ENCODE data around the gene SYNE4. TPM values are rescaled to one million over a fixed set of nuclear protein-coding genes. Genes with fewer than 3 reads are reported as not detected.

The SYNE4 gene
- total and polyA plus RNA-seq, 2 donors (not counting 1 experiment from before 2014, with no cell fraction given) = 0.12 to 0.17 TPM

DNA sequence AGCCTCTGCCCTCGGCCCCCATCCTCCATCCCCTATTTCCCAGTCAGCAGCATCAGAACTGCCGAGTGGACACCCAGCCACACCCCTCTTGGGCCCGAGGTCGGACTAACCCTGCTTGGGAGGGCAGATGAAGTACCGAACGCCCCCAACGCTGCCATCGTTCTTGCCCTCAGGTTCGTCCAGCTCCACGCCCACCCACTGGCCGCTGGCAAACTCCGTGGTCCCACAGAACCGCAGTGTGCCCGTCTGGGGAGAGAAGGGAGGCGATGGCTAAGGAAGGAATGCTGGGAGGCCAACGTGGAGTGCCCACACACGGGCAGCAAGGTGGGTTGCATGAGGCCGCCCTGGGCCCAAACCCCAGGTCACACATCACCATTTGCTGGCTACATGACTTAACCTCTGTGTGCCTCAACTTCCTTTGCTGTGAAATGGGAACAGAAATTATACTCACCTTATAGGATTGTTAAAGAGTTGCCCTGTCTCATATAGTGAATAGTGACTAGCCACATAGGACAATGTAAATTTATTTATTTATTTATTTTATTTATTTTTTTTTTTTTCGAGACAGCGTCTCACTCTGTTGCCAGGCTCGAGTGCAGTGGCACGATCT lies 10.6 kb upstream of the SYNE4 start:
- Histone ChIP-seq H3K4me1 (ENCODE audit: control insufficient read depth, extremely low read depth, insufficient read depth, low read length) (peaks cover 6% of the 10 kb centered on the region), H3K79me2 (ENCODE audit: control insufficient read depth, insufficient read depth, low read length) (no peaks in the 10 kb centered on the region), H3K27me3 (ENCODE audit: control insufficient read depth, insufficient read depth, low read length) (no peaks in the 10 kb centered on the region), H2AFZ (ENCODE audit: low read length) (no peak overlapping the region), H3K4me3 (replicated peaks in 1 of 4; ENCODE audit: control extremely low read depth in 1 of 4, insufficient read depth in 1 of 4, low read depth in 3 of 4, low read length in 4 of 4) (no peak overlapping the region), H3K4me2 (ENCODE audit: extremely low read depth, insufficient read depth, low read length) (no peak overlapping the region), H3K27ac (ENCODE audit: insufficient read depth, low read length) (no peak overlapping the region), H3K36me3 (ENCODE audit: control insufficient read depth, insufficient read depth, low read length) (peaks cover 25% of the 10 kb centered on the region), H3K9me3 (ENCODE audit: control insufficient read depth, insufficient read depth, low read depth, low read length) (no peaks in the 10 kb centered on the region), H3K9ac (ENCODE audit: insufficient read depth, low read length) (no peak overlapping the region), H4K20me1 (ENCODE audit: control insufficient read depth, extremely low read depth, insufficient read depth, low read length) (no peaks in the 10 kb centered on the region)
- DNase-seq (ENCODE audit: low read depth in 2 of 2) = no peak
- TF ChIP-seq, protein P1, sequence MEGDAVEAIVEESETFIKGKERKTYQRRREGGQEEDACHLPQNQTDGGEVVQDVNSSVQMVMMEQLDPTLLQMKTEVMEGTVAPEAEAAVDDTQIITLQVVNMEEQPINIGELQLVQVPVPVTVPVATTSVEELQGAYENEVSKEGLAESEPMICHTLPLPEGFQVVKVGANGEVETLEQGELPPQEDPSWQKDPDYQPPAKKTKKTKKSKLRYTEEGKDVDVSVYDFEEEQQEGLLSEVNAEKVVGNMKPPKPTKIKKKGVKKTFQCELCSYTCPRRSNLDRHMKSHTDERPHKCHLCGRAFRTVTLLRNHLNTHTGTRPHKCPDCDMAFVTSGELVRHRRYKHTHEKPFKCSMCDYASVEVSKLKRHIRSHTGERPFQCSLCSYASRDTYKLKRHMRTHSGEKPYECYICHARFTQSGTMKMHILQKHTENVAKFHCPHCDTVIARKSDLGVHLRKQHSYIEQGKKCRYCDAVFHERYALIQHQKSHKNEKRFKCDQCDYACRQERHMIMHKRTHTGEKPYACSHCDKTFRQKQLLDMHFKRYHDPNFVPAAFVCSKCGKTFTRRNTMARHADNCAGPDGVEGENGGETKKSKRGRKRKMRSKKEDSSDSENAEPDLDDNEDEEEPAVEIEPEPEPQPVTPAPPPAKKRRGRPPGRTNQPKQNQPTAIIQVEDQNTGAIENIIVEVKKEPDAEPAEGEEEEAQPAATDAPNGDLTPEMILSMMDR (conservative IDR thresholded peaks at IDR 0.05 in 1 of 2, IDR thresholded peaks at IDR 0.05 in 1 of 2; ENCODE audit: low read depth in 1 of 2, low read length in 2 of 2) = no peak
- no peak for TF ChIP-seq EZH2 (IDR thresholded peaks at IDR 0.05; ENCODE audit: low read length, missing control alignments)

DNA sequence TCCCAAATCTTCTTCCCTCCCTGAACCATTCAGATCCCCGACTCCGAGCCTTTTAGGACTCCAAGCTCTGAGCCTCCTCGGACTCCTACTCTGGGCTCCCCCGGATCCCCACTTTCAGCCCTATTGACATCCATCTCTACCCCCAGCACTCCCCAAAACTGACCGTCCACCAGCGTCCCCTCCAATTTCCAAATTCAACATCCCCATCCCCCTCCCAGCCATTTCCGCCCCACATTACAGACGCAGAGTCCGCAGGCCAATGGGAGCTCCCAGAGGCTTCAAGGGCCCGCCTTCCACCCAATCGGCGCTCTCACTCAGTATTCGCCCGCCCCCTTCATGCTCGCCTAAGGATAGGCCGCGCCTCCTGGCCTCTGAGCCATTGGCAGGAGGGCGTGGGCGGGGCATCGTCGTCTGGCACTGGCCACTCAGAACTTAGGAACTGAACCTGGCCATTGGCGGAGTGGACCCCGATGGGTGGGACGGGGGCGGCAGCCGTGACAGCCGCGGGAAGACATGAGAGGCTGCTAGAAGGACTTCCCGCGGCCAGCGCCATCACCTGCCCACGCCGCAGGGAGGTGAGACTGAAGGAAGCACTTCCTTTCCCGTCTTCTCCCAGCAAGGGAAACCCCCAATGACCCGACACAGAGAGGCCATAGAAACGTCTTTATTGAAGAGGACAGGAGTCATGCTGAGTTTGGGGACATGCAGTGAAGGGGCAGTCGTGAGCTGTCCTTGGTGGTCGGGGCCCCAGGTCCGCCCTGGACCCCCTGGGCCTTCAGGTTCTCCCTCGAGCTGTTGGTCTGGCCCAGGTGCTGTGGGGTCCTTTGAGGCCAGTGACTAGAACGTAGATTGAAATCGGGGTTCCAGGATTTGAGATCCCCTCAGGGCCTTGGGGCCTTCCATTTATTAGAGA lies 5.7 kb upstream of the SYNE4 start, which contains the start of gene ALKBH6:
TSS of gene ALKBH6 (minus strand) at position 202 of the 913 bp plus-strand sequence. CDS start 816 bp downstream, outside the sequence.
- TF ChIP-seq, protein P1 (conservative IDR thresholded peaks at IDR 0.05 in 1 of 2, IDR thresholded peaks at IDR 0.05 in 1 of 2; ENCODE audit: low read depth in 1 of 2, low read length in 2 of 2) = no peak
- no peak for TF ChIP-seq EZH2 (IDR thresholded peaks at IDR 0.05; ENCODE audit: low read length, missing control alignments)
- H4K20me1 ChIP-seq (ENCODE audit: control insufficient read depth, extremely low read depth, insufficient read depth, low read length) = no peaks in the 10 kb centered on the region
- peak within 1 kb of the TSS; percentile 78 for H3K9ac ChIP-seq (ENCODE audit: insufficient read depth, low read length)
- H3K4me3 ChIP-seq (replicated peaks in 1 of 4; ENCODE audit: control extremely low read depth in 1 of 4, insufficient read depth in 1 of 4, low read depth in 3 of 4, low read length in 4 of 4) = peak within 1 kb of the TSS; percentile 85 to 97 (median 87)
- peaks cover 19% of the 10 kb centered on the region for H3K36me3 ChIP-seq (ENCODE audit: control insufficient read depth, insufficient read depth, low read length)
- H3K27ac ChIP-seq (ENCODE audit: insufficient read depth, low read length) = peak within 1 kb of the TSS; percentile 78
- peak; percentile 97 to 98 for DNase-seq (ENCODE audit: low read depth in 2 of 2)
- peak within 1 kb of the TSS; percentile 86 for H2AFZ ChIP-seq (ENCODE audit: low read length)
- H3K9me3 ChIP-seq (ENCODE audit: control insufficient read depth, insufficient read depth, low read depth, low read length) = no peaks in the 10 kb centered on the region
- peaks cover 4% of the 10 kb centered on the region for H3K79me2 ChIP-seq (ENCODE audit: control insufficient read depth, insufficient read depth, low read length)
- no peaks in the 10 kb centered on the region for H3K27me3 ChIP-seq (ENCODE audit: control insufficient read depth, insufficient read depth, low read length)
- peak within 1 kb of the TSS; percentile 98 for H3K4me2 ChIP-seq (ENCODE audit: extremely low read depth, insufficient read depth, low read length)
- H3K4me1 ChIP-seq (ENCODE audit: control insufficient read depth, extremely low read depth, insufficient read depth, low read length) = peaks cover 12% of the 10 kb centered on the region

Data from fibroblast of lung (primary cell).